Suprapubic skin (tissue), 4 donors: ENCODE measurements around the gene MRNIP.

ENCODE experiments used
- EP300 ChIP-seq: sonication (generic); formaldehyde crosslinking; IDR thresholded peaks from one replicate; pipeline ENCODE4 v1.6.1; 2017; ENCODE audit warnings: antibody characterized with exemption
- POLR2AphosphoS5 ChIP-seq, 3 donors: sonication (generic); formaldehyde crosslinking; IDR thresholded peaks; one replicate each; pipeline ENCODE4 v1.6.1; 2017; ENCODE audit warnings: antibody characterized with exemption in 3 of 3
- TF ChIP-seq, protein P1 (sequence below), 2 donors: fragments of 200-600 bp in 1 of 2; fragments of 450-650 bp in 1 of 2; sonication (generic) in 1 of 2; IDR thresholded peaks; one replicate each; pipeline ENCODE4 v1.5.1; 2016 to 2019; ENCODE audit warnings: antibody characterized with exemption in 2 of 2, mild to moderate bottlenecking in 1 of 2, moderate library complexity in 1 of 2

- TF ChIP-seq, protein P1, sequence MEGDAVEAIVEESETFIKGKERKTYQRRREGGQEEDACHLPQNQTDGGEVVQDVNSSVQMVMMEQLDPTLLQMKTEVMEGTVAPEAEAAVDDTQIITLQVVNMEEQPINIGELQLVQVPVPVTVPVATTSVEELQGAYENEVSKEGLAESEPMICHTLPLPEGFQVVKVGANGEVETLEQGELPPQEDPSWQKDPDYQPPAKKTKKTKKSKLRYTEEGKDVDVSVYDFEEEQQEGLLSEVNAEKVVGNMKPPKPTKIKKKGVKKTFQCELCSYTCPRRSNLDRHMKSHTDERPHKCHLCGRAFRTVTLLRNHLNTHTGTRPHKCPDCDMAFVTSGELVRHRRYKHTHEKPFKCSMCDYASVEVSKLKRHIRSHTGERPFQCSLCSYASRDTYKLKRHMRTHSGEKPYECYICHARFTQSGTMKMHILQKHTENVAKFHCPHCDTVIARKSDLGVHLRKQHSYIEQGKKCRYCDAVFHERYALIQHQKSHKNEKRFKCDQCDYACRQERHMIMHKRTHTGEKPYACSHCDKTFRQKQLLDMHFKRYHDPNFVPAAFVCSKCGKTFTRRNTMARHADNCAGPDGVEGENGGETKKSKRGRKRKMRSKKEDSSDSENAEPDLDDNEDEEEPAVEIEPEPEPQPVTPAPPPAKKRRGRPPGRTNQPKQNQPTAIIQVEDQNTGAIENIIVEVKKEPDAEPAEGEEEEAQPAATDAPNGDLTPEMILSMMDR (IDR thresholded peaks at IDR 0.05) = no peak
- TF ChIP-seq POLR2AphosphoS5 (IDR thresholded peaks at IDR 0.05) (no peak), EP300 (no peak)
Measured at GRCh38 chr5:179872828-179873575, 14.4 kb upstream of the MRNIP start.
